Keratinocyte (primary cell): ENCODE data around the gene LEUTX. TPM values are rescaled to one million over a fixed set of nuclear protein-coding genes. Genes with fewer than 3 reads are reported as not detected.
"Not testable (repeated sequence)": the region's sequence is repeated elsewhere in the genome, so short reads cannot be mapped to it uniquely, and the experiment has no call there.

Source experiments
- DNase-seq: peaks from one replicate; pipeline ENCODE4 v3.0.0-alpha.2; 2011; ENCODE audit warnings: low read depth, missing footprints, low spot score
- FAIRE-seq: peaks from 2 replicates; lab custom pipeline; 2011; peaks lifted over from hg19 to GRCh38; lab: Jason Lieb, UNC
- H2AFZ ChIP-seq: 2 replicates; pipeline ENCODE4 v1.6.0; 2012; ENCODE audit warnings: low read length, control low read depth, inconsistent platforms; ENCODE audit not compliant: control insufficient read depth
- H3K27ac ChIP-seq: 2 replicates; pipeline ENCODE4 v1.5.1; 2011; ENCODE audit warnings: low read length; ENCODE audit not compliant: control insufficient read depth, insufficient read depth
- H3K27me3 ChIP-seq: 3 replicates; pipeline ENCODE4 v1.6.0; 2011; ENCODE audit warnings: low read length; ENCODE audit not compliant: control insufficient read depth, insufficient read depth; ENCODE audit errors: extremely low read depth
- H3K36me3 ChIP-seq, 2 experiments: 2 replicates in 1 of 2; 3 replicates in 1 of 2; pipeline ENCODE4 v1.5.1; 2011; ENCODE audit warnings: low read length in 2 of 2, mild to moderate bottlenecking in 1 of 2; ENCODE audit not compliant: control insufficient read depth in 2 of 2, insufficient read depth in 2 of 2; ENCODE audit errors: extremely low read depth in 1 of 2
- H3K4me1 ChIP-seq: 3 replicates; pipeline ENCODE4 v1.5.1; 2011; ENCODE audit warnings: low read length; ENCODE audit not compliant: control insufficient read depth, insufficient read depth; ENCODE audit errors: extremely low read depth
- H3K4me2 ChIP-seq: 3 replicates; pipeline ENCODE4 v1.6.0; 2011; ENCODE audit warnings: low read depth, low read length; ENCODE audit not compliant: control insufficient read depth, insufficient read depth; ENCODE audit errors: extremely low read depth
- H3K4me3 ChIP-seq, 3 experiments: fragments of 200-600 bp in 1 of 3; sonication (generic) in 1 of 3; 2 replicates in 2 of 3; 3 replicates in 1 of 3; pipeline ENCODE4 v1.5.1; 2011 to 2016; ENCODE audit warnings: low read length in 3 of 3, mild to moderate bottlenecking in 3 of 3, control low read depth in 2 of 3, inconsistent platforms in 1 of 3, low read depth in 1 of 3, mixed read lengths in 1 of 3, mixed run types in 1 of 3, moderate library complexity in 1 of 3; ENCODE audit not compliant: control insufficient read depth in 2 of 3, insufficient read depth in 2 of 3; ENCODE audit errors: extremely low read depth in 1 of 3
- H3K79me2 ChIP-seq: 2 replicates; pipeline ENCODE4 v1.6.0; 2012; ENCODE audit warnings: low read length; ENCODE audit not compliant: control insufficient read depth, insufficient read depth
- H3K9ac ChIP-seq: 3 replicates; pipeline ENCODE4 v1.6.0; 2011; ENCODE audit warnings: low read length; ENCODE audit not compliant: control insufficient read depth, insufficient read depth; ENCODE audit errors: extremely low read depth
- H3K9me1 ChIP-seq: 3 replicates; pipeline ENCODE4 v1.6.0; 2011; ENCODE audit warnings: low read length; ENCODE audit not compliant: control insufficient read depth, insufficient read depth; ENCODE audit errors: extremely low read depth
- H3K9me3 ChIP-seq: 2 replicates; pipeline ENCODE4 v1.5.1; 2012; ENCODE audit warnings: low read depth, low read length; ENCODE audit not compliant: control insufficient read depth
- H4K20me1 ChIP-seq: 3 replicates; pipeline ENCODE4 v1.6.0; 2011; ENCODE audit warnings: low read length; ENCODE audit not compliant: control insufficient read depth, insufficient read depth; ENCODE audit errors: extremely low read depth
- CTCF ChIP-seq, 3 experiments: IDR thresholded peaks in 1 of 3; conservative IDR thresholded peaks in 1 of 3; optimal IDR thresholded peaks in 1 of 3; 2 replicates in 2 of 3; 3 replicates in 1 of 3; pipeline versions ENCODE3 to v1.5.1; 2011; ENCODE audit warnings: low read length in 3 of 3, mild to moderate bottlenecking in 3 of 3, moderate library complexity in 2 of 3, control low read depth in 1 of 3, inconsistent platforms in 1 of 3; ENCODE audit not compliant: insufficient read depth in 2 of 3; ENCODE audit errors: extremely low read depth in 1 of 3
- EZH2 ChIP-seq: IDR thresholded peaks from one replicate; pipeline ENCODE4 v1.6.1; 2012; ENCODE audit warnings: inconsistent platforms, mild to moderate bottlenecking, low read length, moderate library complexity
- dilution Hi-C: fragments of 300-500 bp; cut with MboI; formaldehyde crosslinking; loops from one replicate; pipeline ENCODE4 v1.7.0; 2020; ENCODE audit warnings: low sequenced_read_pairs; ENCODE audit not compliant: extremely low pct_ligation_motif_present
- polyA plus RNA-seq, 5 experiments: library from polyadenylated mRNA; depleted of rRNA in 3 of 5; stranded (reverse) in 3 of 5; stranded (forward) in 1 of 5; unstranded in 1 of 5; fragments of >200 nt; gene quantifications; 1 replicate in 1 of 5; 2 replicates in 3 of 5; 3 replicates in 1 of 5; pipeline versions ENCODE4 v1.2.1 to v1.2.3, GENCODE V29; 2011 to 2012; ENCODE audit warnings: missing spikeins in 2 of 5, low read depth in 1 of 5, low replicate concordance in 1 of 5

The LEUTX gene
- polyA plus RNA-seq, 1 donor (not counting 4 experiments of a cell fraction or from before 2014, with no cell fraction given), result not detected

GRCh38 chr19:39805104-39805503, 26.4 kb downstream of the LEUTX start:
- Histone ChIP-seq H3K4me3 (no peak overlapping the region), H4K20me1 (no peaks in the 10 kb centered on the region), H3K9me3 (no peaks in the 10 kb centered on the region), H3K9me1 (no peaks in the 10 kb centered on the region), H3K79me2 (no peaks in the 10 kb centered on the region), H3K4me2 (no peak overlapping the region), H3K9ac (no peak overlapping the region), H2AFZ (no peak overlapping the region), H3K27ac (no peak overlapping the region), H3K36me3 (no peaks in the 10 kb centered on the region), H3K27me3 (no peaks in the 10 kb centered on the region), H3K4me1 (no peaks in the 10 kb centered on the region)
- TF ChIP-seq CTCF (optimal IDR thresholded peaks at IDR 0.05 in 1 of 3, IDR thresholded peaks at IDR 0.05 in 1 of 3, conservative IDR thresholded peaks at IDR 0.05 in 1 of 3; ENCODE audit: extremely low read depth in 1 of 3, insufficient read depth in 2 of 3, low read length in 3 of 3), result no peak
- TF ChIP-seq EZH2, result no peak
- no peak for FAIRE-seq
- dilution Hi-C loops, result no loop called here
- DNase-seq, result no peak

GRCh38 chr19:39807846-39808364, 29.3 kb downstream of the LEUTX start:
- Histone ChIP-seq H2AFZ (no peak overlapping the region), H3K79me2 (no peaks in the 10 kb centered on the region), H3K4me2 (no peak overlapping the region), H3K27me3 (no peaks in the 10 kb centered on the region), H3K4me3 (no peak overlapping the region), H3K27ac (no peak overlapping the region), H3K9me3 (no peaks in the 10 kb centered on the region), H3K4me1 (no peaks in the 10 kb centered on the region), H3K9ac (no peak overlapping the region), H3K36me3 (no peaks in the 10 kb centered on the region), H4K20me1 (no peaks in the 10 kb centered on the region), H3K9me1 (no peaks in the 10 kb centered on the region)
- no peak for TF ChIP-seq EZH2
- TF ChIP-seq CTCF (optimal IDR thresholded peaks at IDR 0.05 in 1 of 3, IDR thresholded peaks at IDR 0.05 in 1 of 3, conservative IDR thresholded peaks at IDR 0.05 in 1 of 3; ENCODE audit: extremely low read depth in 1 of 3, insufficient read depth in 2 of 3, low read length in 3 of 3), result no peak
- dilution Hi-C loops, result no loop called here
- DNase-seq (no peak), FAIRE-seq (no peak)

GRCh38 chr19:39808688-39809087, 30.0 kb downstream of the LEUTX start:
- H3K4me2 ChIP-seq, H3K27me3 ChIP-seq, H3K79me2 ChIP-seq, H3K4me1 ChIP-seq, H3K4me3 ChIP-seq, H2AFZ ChIP-seq, H4K20me1 ChIP-seq, H3K36me3 ChIP-seq, dilution Hi-C loops, DNase-seq, H3K27ac ChIP-seq, H3K9me1 ChIP-seq, H3K9ac ChIP-seq, FAIRE-seq, H3K9me3 ChIP-seq: not testable (repeated sequence)
